NCI-H524 treated with DMSO at 0.1 percent for 48 hours (cell line): ENCODE measurements around the gene SPAG16.
"Not testable (repeated sequence)": the region's sequence is repeated elsewhere in the genome, so short reads cannot be mapped to it uniquely, and the experiment has no call there.

Experiments
- DNase-seq: peaks from one replicate; lab custom pipeline; 2025; lab: John Stamatoyannopoulos, UW

SPAG16 gene

DNA sequence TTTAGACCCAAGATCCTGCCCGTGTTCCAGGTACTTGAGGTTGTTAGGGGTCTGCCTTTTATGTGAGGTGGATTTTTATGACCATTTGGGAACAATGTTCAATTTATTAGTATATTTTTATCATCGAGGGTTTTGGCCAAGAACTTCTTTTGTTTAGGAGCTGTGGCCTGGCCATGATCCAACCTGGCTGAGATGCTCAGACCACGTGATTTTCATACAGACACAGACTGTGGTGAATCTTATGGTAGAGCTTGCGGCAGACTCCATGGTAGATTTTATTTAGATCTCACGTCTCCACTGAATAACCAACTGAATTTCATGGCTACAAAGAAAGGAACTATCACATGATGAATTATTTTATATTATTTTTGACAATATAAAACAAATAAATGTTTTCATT, 721.1 kb downstream of the SPAG16 start:
- no peak for DNase-seq

DNA sequence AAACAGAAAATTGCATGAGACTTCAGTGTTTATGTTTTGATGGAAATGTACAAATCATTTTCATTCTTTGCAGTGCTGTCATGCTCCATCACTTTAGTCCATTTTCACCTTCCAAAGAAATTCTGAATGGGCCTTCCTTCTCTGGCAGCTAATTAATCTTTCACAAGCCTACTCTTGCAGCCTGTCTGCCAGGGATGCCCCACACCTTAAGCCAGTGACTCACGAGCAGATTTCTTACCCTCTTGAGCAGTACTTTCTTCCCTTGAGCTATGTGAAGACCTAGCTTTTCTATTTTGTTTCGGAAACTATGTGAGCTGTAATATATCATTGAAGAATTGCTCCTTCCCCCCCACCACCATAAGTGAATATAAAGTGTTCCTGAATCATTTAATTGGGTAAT, 722.3 kb downstream of the SPAG16 start:
- no peak for DNase-seq

DNA sequence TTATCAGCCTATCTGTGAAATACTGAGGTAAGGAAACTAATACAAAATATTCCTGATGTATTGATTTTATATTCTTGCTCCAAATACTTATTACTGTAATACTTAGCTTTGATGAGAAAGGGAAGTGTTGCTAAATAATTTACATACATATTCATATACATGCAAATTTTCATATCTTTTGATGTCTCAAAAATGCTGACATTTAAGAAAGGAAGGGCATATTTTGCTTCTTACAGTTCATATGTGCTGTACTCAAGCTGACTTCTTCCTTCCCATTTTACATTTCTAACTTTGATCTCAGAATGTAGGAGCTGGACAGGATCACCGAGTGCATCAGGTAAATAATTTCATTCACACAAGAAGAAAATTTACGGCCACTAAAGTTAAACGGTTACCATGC, 727.4 kb downstream of the SPAG16 start:
- no peak for DNase-seq

DNA sequence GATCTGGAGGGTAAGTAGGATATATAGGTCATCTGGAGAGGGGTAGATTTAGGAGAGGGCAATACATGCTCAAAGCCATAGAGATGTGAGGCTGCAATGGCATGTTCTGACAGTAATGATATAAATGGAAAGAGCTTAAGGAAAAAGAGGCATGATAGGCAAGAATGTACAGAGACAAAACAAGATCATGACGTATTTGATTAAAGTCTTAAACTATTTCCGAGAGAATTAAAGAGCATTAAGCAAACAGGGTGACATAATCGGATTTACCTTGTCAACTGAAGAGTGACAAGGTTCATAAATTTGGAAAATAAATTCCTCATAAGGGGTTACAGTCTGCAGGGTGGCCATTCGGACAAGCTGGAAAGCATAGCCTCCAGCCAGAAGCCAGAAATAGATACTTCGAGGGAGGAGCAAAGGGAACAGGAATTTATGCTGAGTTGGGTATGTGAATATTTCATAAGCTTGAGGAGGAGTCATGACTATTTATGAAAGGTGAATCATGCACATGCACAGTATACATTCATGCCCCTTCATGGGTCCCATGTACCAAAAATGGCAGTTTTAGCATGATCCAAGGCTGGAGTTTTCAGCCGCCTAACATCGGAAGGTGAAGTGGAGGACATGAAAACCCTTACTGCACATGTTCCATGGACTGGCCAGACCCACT, 730.4 kb downstream of the SPAG16 start:
- no peak for DNase-seq

DNA sequence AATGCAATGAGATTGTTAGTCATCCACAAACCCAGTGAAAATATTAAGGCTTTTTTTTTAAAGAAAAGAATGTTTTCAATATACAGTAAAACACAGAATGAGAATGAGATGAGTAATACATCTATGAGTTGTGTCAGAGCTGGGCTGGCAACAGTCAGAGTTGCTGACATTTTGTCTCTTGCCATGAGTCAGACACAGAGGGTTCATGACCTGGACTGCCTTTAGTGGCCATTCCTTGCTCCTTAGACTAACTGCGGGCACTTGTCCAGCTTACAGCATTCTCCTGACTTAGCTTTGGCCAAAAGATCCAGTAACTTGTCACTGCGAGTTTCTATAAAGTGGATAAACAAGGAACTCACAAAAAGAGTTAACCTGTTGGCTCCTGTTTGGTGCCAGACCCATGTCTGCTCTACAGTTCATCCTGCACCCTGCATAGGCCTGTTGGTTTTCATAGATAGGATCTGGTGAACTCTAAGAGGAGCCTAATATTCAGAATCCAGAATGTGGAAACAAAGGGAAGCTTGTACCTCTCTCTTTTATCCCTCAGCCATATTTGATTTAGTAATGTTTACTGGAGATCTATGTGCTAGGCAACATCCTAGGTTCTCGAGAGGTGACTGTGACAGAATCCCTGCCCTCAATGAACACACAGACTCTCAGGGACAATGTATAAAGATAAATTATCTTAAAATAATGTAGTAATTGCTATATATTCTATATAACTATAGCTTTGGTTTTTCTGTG, 735.1 kb downstream of the SPAG16 start:
- no peak for DNase-seq

DNA sequence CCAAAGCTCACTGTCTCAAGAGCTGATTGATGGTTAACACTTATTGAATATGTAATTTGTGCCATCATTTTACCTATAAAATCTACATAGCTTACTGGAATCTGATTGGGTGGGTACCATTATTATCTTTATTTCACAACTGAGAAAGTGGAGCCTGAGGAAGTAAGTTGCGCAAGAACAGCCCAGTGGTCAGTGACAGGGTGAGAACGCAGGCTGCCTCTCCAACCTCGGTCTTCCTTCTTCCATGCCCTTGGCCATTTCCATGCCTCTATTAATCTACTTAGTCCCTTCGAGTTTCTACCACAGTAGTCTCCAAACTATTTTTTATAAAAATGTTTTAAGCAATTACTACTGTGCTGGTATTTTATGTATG, 735.7 kb downstream of the SPAG16 start:
- DNase-seq = no peak

DNA sequence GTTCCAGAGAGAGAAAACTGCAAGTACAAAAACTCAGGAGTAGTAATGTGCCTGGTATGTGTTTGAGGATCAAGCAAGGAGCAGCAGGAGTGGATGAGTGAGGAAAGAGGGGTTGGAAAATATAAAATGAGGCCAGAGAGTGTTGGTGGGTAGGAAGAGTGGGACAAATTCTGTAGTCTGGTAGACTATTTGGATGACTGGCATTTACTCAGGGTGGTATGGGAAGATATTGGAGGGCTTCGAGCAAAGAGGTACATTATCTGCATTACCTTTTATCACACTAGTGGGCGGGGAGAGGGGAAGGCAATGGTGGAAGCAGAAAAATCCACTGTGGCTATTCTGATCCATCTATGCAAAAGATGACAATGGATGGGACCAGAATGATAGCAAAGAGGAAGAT, 744.9 kb downstream of the SPAG16 start:
- no peak for DNase-seq

DNA sequence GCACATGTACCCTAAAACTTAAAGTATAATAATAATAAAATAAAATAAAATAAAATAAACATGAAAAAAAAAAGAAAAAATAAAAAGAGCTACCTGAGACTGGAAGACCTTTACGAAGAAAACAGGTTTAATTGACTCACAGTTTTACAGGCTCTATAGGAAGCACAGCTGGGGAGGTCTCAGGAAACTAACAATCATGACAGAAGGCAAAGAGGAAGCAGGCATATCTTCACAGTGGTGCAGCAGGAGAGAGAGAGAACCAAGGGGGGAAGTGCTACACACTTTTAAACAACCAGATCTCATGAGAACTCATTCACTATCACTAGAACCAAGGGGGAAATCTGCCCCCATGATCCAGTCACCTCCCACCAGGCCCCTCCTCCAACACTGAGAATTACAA, 747.3 kb downstream of the SPAG16 start:
- no peak for DNase-seq

DNA sequence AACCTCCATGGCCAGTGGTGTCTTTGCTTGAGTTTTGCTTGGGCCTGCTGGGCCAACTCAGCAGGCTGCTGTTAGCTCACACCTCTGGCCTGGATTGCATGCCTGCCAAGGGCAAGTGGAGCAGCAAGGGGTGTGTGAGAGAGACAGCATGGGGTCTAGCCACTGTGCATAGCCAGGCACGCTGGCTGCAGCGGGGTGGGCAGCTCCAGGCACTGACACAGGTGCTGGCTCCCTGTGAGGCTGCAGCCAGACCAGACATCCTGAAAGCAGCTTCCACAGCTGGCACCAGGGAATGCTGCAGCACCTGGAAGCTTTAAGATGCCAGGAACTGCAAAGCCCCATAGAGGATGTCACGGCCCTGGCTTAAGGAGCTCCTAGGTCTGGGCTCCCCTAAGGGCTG, 750.2 kb downstream of the SPAG16 start:
- no peak for DNase-seq

DNA sequence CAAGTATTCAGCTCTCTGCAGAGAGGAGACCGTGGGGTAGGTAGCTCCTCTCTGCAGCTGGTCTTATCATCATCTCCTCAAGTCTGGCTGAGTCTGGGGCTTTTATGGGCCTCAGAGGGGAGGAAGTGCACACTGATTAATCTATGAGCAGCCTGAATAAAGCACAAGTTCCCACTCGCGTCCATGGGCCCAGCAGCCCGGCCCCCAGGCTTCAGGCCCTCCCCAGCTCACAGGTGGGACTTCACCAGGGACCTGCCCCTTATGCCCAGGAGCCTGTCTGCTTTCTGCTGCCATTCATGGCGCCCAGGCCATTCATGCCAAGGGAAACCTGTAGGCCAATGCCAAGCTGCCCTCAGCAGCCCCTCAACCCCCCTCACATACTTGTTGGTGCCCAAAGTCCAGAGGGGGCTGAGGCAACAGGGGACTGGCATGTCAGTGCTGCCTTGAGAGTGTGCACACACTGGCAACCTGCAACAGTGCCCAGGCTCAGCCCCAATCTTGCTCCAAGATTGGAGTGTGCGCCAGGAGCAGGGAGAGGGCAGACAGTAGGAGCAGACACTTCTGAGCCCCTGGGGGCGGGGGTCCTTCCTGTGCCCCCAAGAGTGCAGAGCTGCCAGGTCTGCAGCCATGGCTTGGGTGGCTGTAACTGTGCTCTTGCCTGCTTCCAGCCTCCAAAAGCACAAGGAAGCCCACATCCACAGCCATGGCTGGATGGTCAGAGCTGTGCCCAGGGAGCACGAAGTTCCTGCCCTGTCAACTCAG, 751.0 kb downstream of the SPAG16 start:
- no peak for DNase-seq

DNA sequence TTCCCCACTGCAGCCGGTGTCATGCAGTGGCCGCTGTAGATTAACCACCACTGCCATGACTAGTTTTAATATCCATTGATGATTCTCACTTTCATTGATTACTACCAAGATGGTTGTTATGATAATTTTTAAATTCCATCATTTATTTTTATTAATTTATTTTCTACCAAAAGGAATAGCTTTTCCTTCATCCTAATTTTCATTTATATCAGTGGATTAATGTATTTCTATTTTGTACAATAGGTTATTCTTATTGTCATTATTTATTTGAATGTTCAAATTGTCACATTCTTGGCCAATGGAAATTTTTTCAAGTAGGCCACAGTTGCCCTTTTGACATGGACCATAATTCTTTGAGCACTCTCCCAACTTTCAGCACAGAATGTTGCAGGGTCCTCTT, 751.7 kb downstream of the SPAG16 start:
- no peak for DNase-seq

DNA sequence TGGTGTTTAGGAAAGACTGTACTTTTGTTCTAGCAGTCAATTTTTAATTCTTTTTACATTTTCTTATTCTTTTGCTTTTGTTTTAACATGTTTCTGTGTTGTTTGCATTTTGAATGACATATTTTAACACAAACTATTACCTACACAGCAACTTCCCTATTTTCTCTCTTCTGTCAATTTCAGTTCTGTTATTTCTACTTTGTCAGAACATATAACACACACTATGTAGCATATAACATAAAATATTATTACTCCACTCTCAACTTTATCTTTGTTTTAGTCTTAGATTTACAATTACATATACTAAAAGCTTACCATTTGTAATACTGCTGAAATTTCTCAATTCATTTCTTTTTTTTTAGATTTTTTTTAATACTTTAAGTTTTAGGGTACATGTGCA, 753.9 kb downstream of the SPAG16 start:
- DNase-seq = no peak

DNA sequence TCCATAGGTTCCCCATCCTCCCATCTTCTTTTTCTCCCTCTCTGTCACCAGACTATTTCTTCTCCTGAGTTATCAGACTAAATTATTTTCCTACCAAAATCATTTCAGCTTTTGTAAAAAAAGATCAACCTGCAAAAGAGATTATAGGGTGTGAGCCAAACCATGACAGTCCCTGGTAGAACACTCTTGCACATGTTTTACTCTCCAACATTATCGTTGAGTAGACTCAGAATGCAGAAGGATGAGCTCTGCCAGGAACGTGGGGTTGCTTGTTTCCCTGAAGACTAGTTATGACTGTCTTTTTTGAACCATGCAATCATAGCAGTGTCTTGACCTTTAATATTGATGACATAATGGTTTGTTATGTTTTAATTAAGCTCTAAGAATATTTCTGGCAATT, 766.5 kb downstream of the SPAG16 start:
- DNase-seq = no peak

DNA sequence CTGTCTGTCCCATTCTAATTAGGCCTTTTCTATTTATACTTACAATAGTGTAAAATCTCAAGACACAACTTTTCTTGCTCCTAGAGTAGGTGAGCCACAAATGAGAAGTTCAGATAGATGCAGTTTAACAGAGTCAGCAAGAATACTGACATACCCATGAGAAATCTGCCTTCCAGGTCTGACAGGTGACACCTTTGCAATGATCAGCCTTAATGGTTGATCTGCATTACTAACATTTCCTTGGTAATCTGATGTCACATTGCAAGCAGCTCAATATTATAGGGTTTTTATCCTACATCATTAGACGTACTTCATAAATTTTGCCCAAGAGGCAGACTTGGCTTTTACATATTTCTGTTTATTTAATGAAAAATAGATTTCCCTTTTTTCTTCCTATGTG, 767.3 kb downstream of the SPAG16 start:
- DNase-seq = no peak

DNA sequence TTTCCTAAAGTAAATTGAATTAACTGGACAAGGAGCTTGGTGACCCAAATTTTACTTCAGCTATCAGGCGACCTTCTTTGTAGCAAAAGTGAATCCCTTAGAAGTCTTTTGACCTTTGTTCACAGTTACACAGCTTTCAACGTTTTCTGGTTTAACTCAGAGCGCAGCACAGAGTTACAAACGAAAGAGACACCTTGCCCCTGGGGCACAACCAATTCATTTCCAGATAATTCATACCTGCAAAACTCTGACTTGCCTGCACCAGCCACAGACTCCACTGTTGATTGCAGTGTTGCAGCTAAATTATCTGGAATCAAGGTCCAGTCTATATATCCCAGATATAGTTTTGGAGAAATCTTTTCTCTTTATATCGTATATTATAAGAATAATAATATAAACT, 768.0 kb downstream of the SPAG16 start:
- no peak for DNase-seq

DNA sequence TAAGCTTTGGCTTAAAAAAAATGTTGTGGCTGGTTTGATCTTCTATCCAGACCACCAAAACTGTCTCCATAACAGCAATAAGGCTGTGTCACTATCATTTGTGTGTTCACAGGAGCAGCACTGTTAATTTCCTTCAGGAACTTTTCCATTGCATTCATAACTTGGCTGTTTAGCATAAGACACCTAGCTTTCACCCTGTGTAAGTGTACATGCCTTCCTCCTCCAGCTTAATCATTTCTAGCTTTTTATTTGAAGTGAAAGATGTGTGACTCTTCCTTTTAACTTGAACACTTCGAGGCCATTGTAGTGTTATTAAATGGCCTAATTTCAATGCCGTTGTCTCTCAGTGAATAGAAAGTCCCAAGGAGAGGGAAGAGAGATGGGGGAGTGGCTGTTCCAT, 773.7 kb downstream of the SPAG16 start:
- DNase-seq = no peak

DNA sequence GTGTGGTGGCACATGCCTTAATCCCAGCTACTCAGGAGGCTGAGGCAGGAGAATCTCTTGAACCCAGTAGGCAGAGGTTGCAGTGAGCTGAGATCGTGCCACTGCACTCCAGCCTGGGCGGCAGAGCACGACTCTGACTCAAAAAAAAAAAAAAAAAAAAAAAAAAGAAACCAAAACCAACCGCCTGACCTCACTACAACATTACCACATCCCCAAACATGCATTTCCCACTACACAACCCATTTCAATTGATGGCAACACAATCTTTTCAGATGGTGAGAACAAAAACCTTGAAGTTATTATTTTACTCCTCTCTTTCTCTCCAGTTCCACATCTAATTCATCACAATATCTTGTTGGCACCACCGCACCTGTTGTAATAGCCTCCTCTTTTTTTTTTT, 778.0 kb downstream of the SPAG16 start:
- not testable (repeated sequence) for DNase-seq

DNA sequence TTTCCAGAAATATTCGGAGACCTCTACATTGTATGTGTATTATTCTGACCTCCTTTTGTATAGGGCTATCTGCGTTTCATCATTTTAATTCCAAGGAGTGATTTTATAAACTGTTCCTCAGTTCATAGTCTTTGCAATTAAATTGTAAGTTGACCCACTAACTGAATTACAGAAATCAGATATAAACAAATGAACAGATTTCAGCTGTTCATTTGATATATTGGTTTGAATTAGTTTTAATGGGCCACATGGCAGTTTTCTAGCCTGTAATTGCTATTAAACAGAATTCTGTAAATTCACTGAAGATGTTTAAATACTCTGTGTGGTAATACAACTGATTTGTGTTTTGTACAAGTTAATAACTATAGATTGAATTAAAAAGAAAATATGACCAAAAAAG, 780.2 kb downstream of the SPAG16 start:
- DNase-seq = no peak

DNA sequence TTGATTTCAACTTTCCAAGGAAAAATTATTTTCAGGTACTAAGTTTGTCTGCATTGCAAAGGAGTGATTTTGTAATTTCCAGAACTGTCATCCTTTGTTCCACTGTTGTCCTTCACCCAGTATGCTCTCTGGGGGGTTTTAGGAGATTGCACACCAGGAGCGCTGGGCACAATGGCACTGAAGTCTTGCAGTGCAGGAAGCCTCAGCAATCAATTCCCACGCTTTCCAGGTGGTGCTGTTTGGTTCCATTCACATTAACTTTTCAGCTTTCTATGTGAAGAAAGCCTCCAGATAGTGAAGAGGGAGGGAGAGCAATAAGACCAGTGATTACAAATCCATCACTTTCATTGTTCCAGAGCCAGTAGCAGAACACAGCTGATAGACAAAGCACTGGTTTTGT, 782.6 kb downstream of the SPAG16 start:
- DNase-seq = no peak

DNA sequence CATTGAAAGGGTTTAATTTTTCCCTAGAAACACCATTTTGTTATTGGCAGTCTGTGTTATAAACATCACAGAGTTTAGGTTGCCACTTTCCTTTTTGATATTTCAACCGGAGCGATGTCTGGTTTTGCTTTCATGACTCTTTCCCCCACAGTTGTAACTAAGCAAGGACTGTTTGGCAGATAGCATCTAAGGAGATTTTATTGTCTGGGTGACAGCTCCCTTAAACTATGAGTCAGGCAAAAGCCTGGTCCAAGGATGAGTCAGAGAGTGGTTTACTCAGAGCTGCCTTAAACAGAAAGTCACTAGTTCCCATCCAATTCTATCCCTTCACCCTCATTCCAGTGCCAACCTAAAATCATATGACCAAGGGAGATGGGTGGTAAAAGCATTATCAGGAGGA, 785.0 kb downstream of the SPAG16 start:
- no peak for DNase-seq

DNA sequence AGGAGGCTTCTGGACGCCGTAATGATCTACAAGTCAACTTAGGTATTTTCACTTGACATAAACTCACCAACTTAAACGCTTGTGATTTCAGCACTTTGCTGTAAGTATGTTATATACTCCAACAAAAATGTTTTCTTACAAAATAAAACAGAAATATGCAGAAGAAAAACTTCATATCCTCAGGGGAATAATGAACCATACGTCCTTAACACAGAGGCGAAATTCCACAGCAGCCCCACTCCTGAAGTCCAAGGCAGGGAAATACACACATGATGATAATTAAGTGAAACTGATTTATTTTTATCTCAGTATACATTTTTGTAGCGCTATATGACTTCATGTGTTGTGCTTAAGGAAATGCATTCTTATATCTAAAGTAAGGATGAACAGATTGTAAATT, 791.2 kb downstream of the SPAG16 start:
- DNase-seq = no peak

DNA sequence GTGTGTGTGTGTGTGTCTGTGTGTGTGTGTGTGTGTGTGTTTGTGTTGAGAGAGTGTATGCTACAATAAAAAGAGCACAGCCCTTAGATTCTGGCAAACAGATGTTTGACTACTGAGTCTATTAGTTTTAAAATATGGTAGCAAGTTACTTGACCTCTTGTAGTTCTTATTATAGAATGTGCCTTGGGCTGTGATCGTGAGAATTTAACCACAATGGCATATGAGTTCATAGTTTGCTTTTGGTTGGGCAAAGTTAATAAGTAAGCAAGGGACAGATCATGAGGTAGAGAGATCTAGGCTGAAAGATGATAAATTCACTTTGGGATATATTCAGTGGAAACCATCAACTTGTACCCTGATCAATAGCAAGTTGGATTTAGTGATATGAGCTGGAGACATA, 792.3 kb downstream of the SPAG16 start:
- DNase-seq = no peak

DNA sequence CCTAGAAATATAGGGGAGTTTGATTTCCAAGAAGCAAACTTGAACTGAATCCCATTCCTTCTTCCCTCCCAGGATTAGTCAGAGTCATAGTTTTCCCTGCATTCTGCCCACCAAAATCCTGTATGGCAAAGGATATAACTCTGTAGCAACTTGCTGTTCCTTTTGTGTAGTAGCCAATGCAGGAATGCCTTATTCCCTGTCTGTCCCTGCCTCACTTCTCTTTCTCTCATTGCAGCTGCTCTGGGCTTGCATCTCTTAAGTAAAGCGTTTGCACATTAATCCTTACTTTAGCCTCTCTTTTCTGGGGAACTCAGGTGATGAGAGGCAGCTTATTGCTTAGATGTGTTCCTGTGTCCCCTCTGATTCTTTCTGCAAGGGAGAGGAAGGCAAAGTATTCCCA, 793.5 kb downstream of the SPAG16 start:
- DNase-seq = no peak
